Measurements from ENCODE around the gene CENPS. TPM values are rescaled to one million over a fixed set of nuclear protein-coding genes. Genes with fewer than 3 reads are reported as not detected.

Gene CENPS
- total and polyA plus RNA-seq, 2 donors (not counting 1 experiment from before 2014, with no cell fraction given), result 3.1 to 10.9 TPM

DNA sequence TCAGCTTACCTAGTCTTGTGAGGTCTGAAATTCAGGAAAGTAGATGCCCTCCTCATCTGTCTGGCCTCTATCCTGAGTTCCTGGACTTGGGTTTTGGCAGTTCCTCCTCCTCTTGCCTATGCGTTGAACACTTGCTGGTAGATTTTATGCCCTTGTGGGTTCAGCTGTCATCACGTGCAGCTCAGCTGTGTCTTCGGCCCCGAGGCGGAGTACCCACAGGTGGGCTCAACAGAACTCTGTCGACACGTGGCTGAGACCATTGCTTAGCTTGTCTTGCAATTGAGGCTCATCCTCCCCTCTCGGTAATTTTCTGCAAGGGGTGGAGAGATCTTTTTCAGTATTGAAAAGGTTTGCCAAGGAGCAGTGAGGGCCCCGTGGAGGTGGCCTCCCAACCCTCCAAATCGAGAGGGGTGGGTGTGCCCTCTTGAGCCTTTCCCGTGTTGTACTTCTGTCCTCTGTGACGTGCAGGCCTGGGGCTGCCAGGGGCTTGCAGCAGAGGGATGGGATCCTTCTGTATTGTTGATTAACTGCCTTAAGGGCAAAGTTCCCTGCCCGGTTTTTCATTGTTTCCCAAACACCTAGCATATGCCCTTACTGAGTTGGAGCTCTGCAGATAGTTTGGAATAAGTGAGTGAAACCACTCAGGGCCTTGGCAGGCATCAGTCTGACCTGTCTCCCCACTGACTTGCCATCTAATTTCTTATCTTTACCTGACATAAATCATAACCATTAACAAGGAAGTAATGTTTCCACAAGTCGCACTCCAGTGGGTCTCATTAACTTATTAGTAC, 2.9 kb downstream of the CENPS start:
- WGBS (ENCODE audit: insufficient coverage), result 61% methylated on average over 11 of the region's 14 CpGs
- H3K9me3 ChIP-seq (ENCODE audit: control extremely low read depth in 1 of 3, control insufficient read depth in 2 of 3, insufficient read depth in 1 of 3, low read length in 2 of 3), result peaks cover 0 to 3% (median 0%) of the 10 kb centered on the region in 3 donors

DNA sequence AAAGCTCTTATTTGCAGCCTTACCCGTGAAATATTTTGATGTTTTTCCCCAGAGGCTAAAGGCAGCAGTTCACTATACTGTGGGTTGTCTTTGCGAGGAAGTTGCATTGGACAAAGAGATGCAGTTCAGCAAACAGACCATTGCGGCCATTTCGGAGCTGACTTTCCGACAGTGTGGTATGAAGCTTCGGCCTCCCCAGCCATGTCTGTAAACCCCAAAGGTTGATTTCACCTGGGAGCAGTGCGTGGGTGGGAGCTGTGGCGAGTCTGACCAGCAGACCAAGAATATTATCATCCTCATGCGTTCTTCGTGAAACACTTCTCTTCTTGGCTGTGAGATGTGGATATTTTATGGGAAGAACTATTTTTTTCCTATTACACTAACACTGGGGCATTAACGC, 3.6 kb downstream of the CENPS start:
- intact Hi-C loops (cut with micrococcal nuclease), result no loop called here
- Histone ChIP-seq H2AFZ (ENCODE audit: insufficient read depth, low read depth, low read length, poor library complexity, severe bottlenecking) (peak overlapping the region; percentile 22), H3K9me3 (ENCODE audit: control extremely low read depth in 1 of 3, control insufficient read depth in 2 of 3, insufficient read depth in 1 of 3, low read length in 2 of 3) (peaks cover 0 to 3% (median 0%) of the 10 kb centered on the region in 3 donors), H3K9ac (ENCODE audit: low read length) (no peak overlapping the region), H3K79me2 (ENCODE audit: control insufficient read depth, insufficient read depth, low read length) (peaks cover 10% of the 10 kb centered on the region), H3K4me2 (replicated peaks; ENCODE audit: low read depth, low read length, poor library complexity, severe bottlenecking) (no peak overlapping the region), H3K4me1 (ENCODE audit: control insufficient read depth in 2 of 2, insufficient read depth in 2 of 2, low read length in 2 of 2) (peaks cover 11 to 24% of the 10 kb centered on the region in 2 donors), H3K4me3 (ENCODE audit: control extremely low read depth in 1 of 5, extremely low read depth in 1 of 5, insufficient read depth in 1 of 5, low read depth in 2 of 5, low read length in 4 of 5) (no peak overlapping the region), H3K27me3 (replicated peaks in 1 of 4; ENCODE audit: control extremely low read depth in 1 of 4, control insufficient read depth in 3 of 4, insufficient read depth in 4 of 4, low read length in 3 of 4) (no peaks in the 10 kb centered on the region), H3K36me3 (replicated peaks in 1 of 2; ENCODE audit: control extremely low read depth in 1 of 2, control insufficient read depth in 1 of 2, extremely low read depth in 1 of 2, insufficient read depth in 2 of 2, low read length in 1 of 2) (no peaks in the 10 kb centered on the region), H3K27ac (ENCODE audit: low read length in 2 of 2) (no peak overlapping the region), H4K20me1 (ENCODE audit: control insufficient read depth, insufficient read depth, low read length, poor library complexity, severe bottlenecking) (no peaks in the 10 kb centered on the region)
- CTCF ChIA-PET, result interaction anchor here (0.9 to 1.7 kb wide), 3 partner anchors 61 to 74 kb away, joined by 3 to 4 read pairs (median 3); no protein-coding TSS in a partner anchor
- Mint-ChIP-seq H3K4me1 (peaks cover 25% of the 10 kb centered on the region), H3K27me3 (no peaks in the 10 kb centered on the region), H3K4me3 (no peak overlapping the region), H3K9me3 (ENCODE audit: insufficient read depth) (no peaks in the 10 kb centered on the region), H3K27ac (peak overlapping the region; percentile 26)
- TF ChIP-seq EZH2 (IDR thresholded peaks at IDR 0.05; ENCODE audit: borderline replicate concordance, insufficient read depth, low read depth, low read length, poor library complexity, severe bottlenecking), result no peak
- TF ChIP-seq, protein P1, sequence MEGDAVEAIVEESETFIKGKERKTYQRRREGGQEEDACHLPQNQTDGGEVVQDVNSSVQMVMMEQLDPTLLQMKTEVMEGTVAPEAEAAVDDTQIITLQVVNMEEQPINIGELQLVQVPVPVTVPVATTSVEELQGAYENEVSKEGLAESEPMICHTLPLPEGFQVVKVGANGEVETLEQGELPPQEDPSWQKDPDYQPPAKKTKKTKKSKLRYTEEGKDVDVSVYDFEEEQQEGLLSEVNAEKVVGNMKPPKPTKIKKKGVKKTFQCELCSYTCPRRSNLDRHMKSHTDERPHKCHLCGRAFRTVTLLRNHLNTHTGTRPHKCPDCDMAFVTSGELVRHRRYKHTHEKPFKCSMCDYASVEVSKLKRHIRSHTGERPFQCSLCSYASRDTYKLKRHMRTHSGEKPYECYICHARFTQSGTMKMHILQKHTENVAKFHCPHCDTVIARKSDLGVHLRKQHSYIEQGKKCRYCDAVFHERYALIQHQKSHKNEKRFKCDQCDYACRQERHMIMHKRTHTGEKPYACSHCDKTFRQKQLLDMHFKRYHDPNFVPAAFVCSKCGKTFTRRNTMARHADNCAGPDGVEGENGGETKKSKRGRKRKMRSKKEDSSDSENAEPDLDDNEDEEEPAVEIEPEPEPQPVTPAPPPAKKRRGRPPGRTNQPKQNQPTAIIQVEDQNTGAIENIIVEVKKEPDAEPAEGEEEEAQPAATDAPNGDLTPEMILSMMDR (IDR thresholded peaks at IDR 0.05), result no peak
- WGBS (ENCODE audit: insufficient coverage), result 66% methylated on average over 6 of the region's 11 CpGs
- ATAC-seq (ENCODE audit: low read depth) (no peak), DNase-seq (no peak)
- POLR2A ChIA-PET, result no interaction called here

More for the DNA sequence above, 2.9 kb downstream of the CENPS start:
- intact Hi-C loops (cut with micrococcal nuclease), result no loop called here
- peaks cover 10% of the 10 kb centered on the region for H3K79me2 ChIP-seq (ENCODE audit: control insufficient read depth, insufficient read depth, low read length)
- H3K27ac Mint-ChIP-seq, result peak overlapping the region; percentile 26
- H3K4me3 ChIP-seq (ENCODE audit: control extremely low read depth in 1 of 5, extremely low read depth in 1 of 5, insufficient read depth in 1 of 5, low read depth in 2 of 5, low read length in 4 of 5), result no peak overlapping the region
- peaks cover 11 to 26% of the 10 kb centered on the region in 2 donors for H3K4me1 ChIP-seq (ENCODE audit: control insufficient read depth in 2 of 2, insufficient read depth in 2 of 2, low read length in 2 of 2)
- H3K27me3 Mint-ChIP-seq, result no peaks in the 10 kb centered on the region
- H3K9ac ChIP-seq (ENCODE audit: low read length), result no peak overlapping the region
- H3K36me3 ChIP-seq (replicated peaks in 1 of 2; ENCODE audit: control extremely low read depth in 1 of 2, control insufficient read depth in 1 of 2, extremely low read depth in 1 of 2, insufficient read depth in 2 of 2, low read length in 1 of 2), result no peaks in the 10 kb centered on the region
- peaks cover 27% of the 10 kb centered on the region for H3K4me1 Mint-ChIP-seq
- no peaks in the 10 kb centered on the region for H3K27me3 ChIP-seq (replicated peaks in 1 of 4; ENCODE audit: control extremely low read depth in 1 of 4, control insufficient read depth in 3 of 4, insufficient read depth in 4 of 4, low read length in 3 of 4)
- H4K20me1 ChIP-seq (ENCODE audit: control insufficient read depth, insufficient read depth, low read length, poor library complexity, severe bottlenecking), result no peaks in the 10 kb centered on the region
- ChIA-PET CTCF (interaction anchor here (0.6 to 1.7 kb wide), 4 partner anchors 23 to 75 kb away, joined by 3 to 4 read pairs (median 3); no protein-coding TSS in a partner anchor), POLR2A (no interaction called here)
- ATAC-seq (ENCODE audit: low read depth) (no peak), DNase-seq (no peak)
- no peak overlapping the region for H3K27ac ChIP-seq (ENCODE audit: low read length in 2 of 2)
- H3K9me3 Mint-ChIP-seq (ENCODE audit: insufficient read depth), result no peaks in the 10 kb centered on the region
- no peak overlapping the region for H3K4me2 ChIP-seq (replicated peaks; ENCODE audit: low read depth, low read length, poor library complexity, severe bottlenecking)
- peak overlapping the region; percentile 22 for H2AFZ ChIP-seq (ENCODE audit: insufficient read depth, low read depth, low read length, poor library complexity, severe bottlenecking)
- TF ChIP-seq, protein P1 (IDR thresholded peaks at IDR 0.05), result no peak
- no peak for TF ChIP-seq EZH2 (IDR thresholded peaks at IDR 0.05; ENCODE audit: borderline replicate concordance, insufficient read depth, low read depth, low read length, poor library complexity, severe bottlenecking)
- no peak overlapping the region for H3K4me3 Mint-ChIP-seq

All from B cell (primary cell).